Neural progenitor cell (in vitro differentiated cells): ENCODE data around the gene PRUNE2.

Source experiments
- EZH2 ChIP-seq: fragments of 200-600 bp; sonication (generic); IDR thresholded peaks from 2 replicates; pipeline ENCODE4 v1.6.1; 2017; ENCODE audit warnings: antibody characterized with exemption, mild to moderate bottlenecking, moderate library complexity
- EZH2phosphoT487 ChIP-seq: fragments of 200-600 bp; sonication (generic); IDR thresholded peaks from 2 replicates; pipeline ENCODE4 v1.6.1; 2017; ENCODE audit warnings: antibody characterized with exemption
- TF ChIP-seq, protein P1 (sequence below): fragments of 200-600 bp; sonication (generic); IDR thresholded peaks from 2 replicates; pipeline ENCODE4 v1.5.1; 2017; ENCODE audit warnings: antibody characterized with exemption, mild to moderate bottlenecking

DNA sequence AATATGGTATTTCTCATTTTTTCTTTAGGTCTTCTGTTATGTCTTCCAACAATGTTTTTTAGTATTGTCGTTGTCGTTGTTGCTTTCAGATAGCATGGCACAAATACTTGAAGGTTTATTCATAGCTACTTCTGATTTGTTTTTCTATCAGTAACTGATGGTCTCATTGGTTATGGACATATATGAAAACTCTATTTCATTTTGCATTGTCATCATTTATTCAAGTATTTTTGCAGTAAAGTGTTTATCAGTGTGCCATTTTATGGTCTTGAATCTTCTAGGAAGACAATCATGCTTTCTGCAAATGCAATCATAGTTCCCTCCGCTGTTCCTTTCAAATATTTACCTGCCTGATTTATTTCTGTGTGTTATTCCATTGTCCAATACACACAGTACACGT, 44.0 kb upstream of the PRUNE2 start:
- TF ChIP-seq, protein P1, sequence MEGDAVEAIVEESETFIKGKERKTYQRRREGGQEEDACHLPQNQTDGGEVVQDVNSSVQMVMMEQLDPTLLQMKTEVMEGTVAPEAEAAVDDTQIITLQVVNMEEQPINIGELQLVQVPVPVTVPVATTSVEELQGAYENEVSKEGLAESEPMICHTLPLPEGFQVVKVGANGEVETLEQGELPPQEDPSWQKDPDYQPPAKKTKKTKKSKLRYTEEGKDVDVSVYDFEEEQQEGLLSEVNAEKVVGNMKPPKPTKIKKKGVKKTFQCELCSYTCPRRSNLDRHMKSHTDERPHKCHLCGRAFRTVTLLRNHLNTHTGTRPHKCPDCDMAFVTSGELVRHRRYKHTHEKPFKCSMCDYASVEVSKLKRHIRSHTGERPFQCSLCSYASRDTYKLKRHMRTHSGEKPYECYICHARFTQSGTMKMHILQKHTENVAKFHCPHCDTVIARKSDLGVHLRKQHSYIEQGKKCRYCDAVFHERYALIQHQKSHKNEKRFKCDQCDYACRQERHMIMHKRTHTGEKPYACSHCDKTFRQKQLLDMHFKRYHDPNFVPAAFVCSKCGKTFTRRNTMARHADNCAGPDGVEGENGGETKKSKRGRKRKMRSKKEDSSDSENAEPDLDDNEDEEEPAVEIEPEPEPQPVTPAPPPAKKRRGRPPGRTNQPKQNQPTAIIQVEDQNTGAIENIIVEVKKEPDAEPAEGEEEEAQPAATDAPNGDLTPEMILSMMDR = no peak
- TF ChIP-seq EZH2 (no peak), EZH2phosphoT487 (no peak)
